ENCODE data around the gene DNMBP.

GRCh38 chr10:100009793-100010676, at the start of gene DNMBP:
- TF ChIP-seq CTCF (IDR thresholded peaks at IDR 0.05) (peak; percentile 90), CHD2 (IDR thresholded peaks at IDR 0.05; ENCODE audit: low read length, partially characterized antibody) (no peak), EHMT2 (IDR thresholded peaks at IDR 0.05; ENCODE audit: low read depth) (no peak), PBX3 (IDR thresholded peaks at IDR 0.05) (no peak), FOSL2 (IDR thresholded peaks at IDR 0.05) (peak; percentile 31; the same call in 1 of the 2 replicates), FOSL2 (CRISPR knock-in tag; IDR thresholded peaks at IDR 0.05) (peak; percentile 83), RAD21 (conservative IDR thresholded peaks at IDR 0.05 in 1 of 2, IDR thresholded peaks at IDR 0.05 in 1 of 2) (peak; percentile 34 to 60; a peak in 4 of 5 replicates), PHF8 (IDR thresholded peaks at IDR 0.05; ENCODE audit: borderline replicate concordance, low read depth) (no peak), POLR2A (IDR thresholded peaks at IDR 0.05; ENCODE audit: low read length) (peak; percentile 37), ELK1 (IDR thresholded peaks at IDR 0.05; ENCODE audit: low read depth, low read length) (no peak)
